ENCODE data around the gene GRIP2.

- TF ChIP-seq POLR2AphosphoS5 (IDR thresholded peaks at IDR 0.05; ENCODE audit: low read depth, low read length) (no peak), TAF1 (IDR thresholded peaks at IDR 0.05; ENCODE audit: borderline replicate concordance, insufficient read depth, low read length) (no peak)
Observed at GRCh38 chr3:14565868-14566588, 25.9 kb upstream of the GRIP2 start.

Data from PFSK-1 (cell line).